HCEC 1CT (cell line): ENCODE measurements around the gene HRC.

Experiments
- DNase-seq: peaks from one replicate; pipeline ENCODE4 v3.0.0-alpha.2; 2017

Gene HRC

GRCh38 chr19:49160450-49161189, 5.4 kb upstream of the HRC start:
- DNase-seq, result no peak

GRCh38 chr19:49157445-49158224, 2.4 kb upstream of the HRC start, which contains the start of gene TRPM4:
TSS of gene TRPM4 (plus strand) at chr19:49157792. CDS start at chr19:49157867, 75 bp downstream.
- DNase-seq, result peak; percentile 71

- DNase-seq, result no peak
Observed at GRCh38 chr19:49155820-49156346, 687 bp upstream of the HRC start.

- DNase-seq, result no peak
Observed at GRCh38 chr19:49154279-49154678, 917 bp downstream of the HRC start.

- DNase-seq, result no peak
Observed at GRCh38 chr19:49153167-49153809, 1.9 kb downstream of the HRC start.

GRCh38 chr19:49152119-49152550, 3.1 kb downstream of the HRC start:
- no peak for DNase-seq

GRCh38 chr19:49151267-49152118, 3.7 kb downstream of the HRC start:
- DNase-seq, result peak; percentile 23

- no peak for DNase-seq
Observed at GRCh38 chr19:49150944-49151243, 4.3 kb downstream of the HRC start.

GRCh38 chr19:49150106-49150943, 4.9 kb downstream of the HRC start:
- peak; percentile 80 for DNase-seq

GRCh38 chr19:49149652-49150105, 5.5 kb downstream of the HRC start:
- DNase-seq, result peak; percentile 72

GRCh38 chr19:49148784-49149651, 6.2 kb downstream of the HRC start:
- peak; percentile 86 for DNase-seq

- DNase-seq, result no peak
Observed at GRCh38 chr19:49148044-49148682, 7.0 kb downstream of the HRC start.

- DNase-seq, result peak; percentile 33
Observed at GRCh38 chr19:49146408-49146770, 8.8 kb downstream of the HRC start.

- DNase-seq, result peak; percentile 78
Observed at GRCh38 chr19:49145573-49146407, 9.4 kb downstream of the HRC start.

GRCh38 chr19:49142866-49143335, 12.3 kb downstream of the HRC start:
- DNase-seq, result peak; percentile 88

GRCh38 chr19:49141352-49141751, 13.8 kb downstream of the HRC start:
- no peak for DNase-seq

- DNase-seq, result no peak
Observed at GRCh38 chr19:49140951-49141350, 14.2 kb downstream of the HRC start.

- peak; percentile 66 for DNase-seq
Observed at GRCh38 chr19:49136771-49137171, 18.4 kb downstream of the HRC start.

GRCh38 chr19:49135686-49136085, 19.5 kb downstream of the HRC start:
- DNase-seq, result no peak
